OCI-LY3 (cell line): ENCODE data around the gene SYPL2.

ENCODE experiments used
- EZH2phosphoT487 ChIP-seq: fragments of 200-600 bp; shearing (Covaris generic); IDR thresholded peaks from 2 replicates; pipeline ENCODE4 v1.6.1; 2018; ENCODE audit warnings: antibody characterized with exemption, mixed run types, low read depth
- TF ChIP-seq, protein P1 (sequence below): fragments of 200-600, 300-600 bp; sonication (generic); IDR thresholded peaks from 2 replicates; pipeline ENCODE4 v1.5.1; 2014; ENCODE audit warnings: antibody characterized with exemption, low read length, low read depth

DNA sequence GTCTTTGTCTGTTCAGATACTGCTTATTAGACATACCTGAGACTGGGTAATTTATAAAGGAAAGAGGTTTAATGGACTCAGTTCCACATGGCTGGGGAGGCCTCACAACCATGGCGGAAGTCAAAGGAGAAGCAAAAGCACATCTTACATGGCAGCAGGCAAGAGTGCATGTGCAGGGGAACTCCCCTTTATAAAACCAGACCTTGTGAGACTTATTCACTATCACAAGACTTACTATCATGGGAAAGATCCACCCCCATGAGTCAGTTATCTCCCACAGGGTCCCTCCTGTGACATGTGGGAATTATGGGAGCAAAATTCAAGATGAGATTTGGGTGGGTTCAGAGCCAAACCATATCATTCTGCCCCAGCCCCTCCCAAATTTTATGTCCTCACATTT is 33.0 kb upstream of the SYPL2 start:
- TF ChIP-seq, protein P1, sequence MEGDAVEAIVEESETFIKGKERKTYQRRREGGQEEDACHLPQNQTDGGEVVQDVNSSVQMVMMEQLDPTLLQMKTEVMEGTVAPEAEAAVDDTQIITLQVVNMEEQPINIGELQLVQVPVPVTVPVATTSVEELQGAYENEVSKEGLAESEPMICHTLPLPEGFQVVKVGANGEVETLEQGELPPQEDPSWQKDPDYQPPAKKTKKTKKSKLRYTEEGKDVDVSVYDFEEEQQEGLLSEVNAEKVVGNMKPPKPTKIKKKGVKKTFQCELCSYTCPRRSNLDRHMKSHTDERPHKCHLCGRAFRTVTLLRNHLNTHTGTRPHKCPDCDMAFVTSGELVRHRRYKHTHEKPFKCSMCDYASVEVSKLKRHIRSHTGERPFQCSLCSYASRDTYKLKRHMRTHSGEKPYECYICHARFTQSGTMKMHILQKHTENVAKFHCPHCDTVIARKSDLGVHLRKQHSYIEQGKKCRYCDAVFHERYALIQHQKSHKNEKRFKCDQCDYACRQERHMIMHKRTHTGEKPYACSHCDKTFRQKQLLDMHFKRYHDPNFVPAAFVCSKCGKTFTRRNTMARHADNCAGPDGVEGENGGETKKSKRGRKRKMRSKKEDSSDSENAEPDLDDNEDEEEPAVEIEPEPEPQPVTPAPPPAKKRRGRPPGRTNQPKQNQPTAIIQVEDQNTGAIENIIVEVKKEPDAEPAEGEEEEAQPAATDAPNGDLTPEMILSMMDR, result no peak
- no peak for TF ChIP-seq EZH2phosphoT487
